Measurements from ENCODE around the gene APOB. TPM values are rescaled to one million over a fixed set of nuclear protein-coding genes. Genes with fewer than 3 reads are reported as not detected.

The APOB gene
- polyA plus RNA-seq, 1 experiment: under 0.01 TPM

- Histone ChIP-seq H3K27me3 (ENCODE audit: control insufficient read depth, insufficient read depth, low read length) (peaks cover 6% of the 10 kb centered on the region), H3K4me3 (ENCODE audit: low read depth, low read length) (no peak overlapping the region), H3K27ac (ENCODE audit: low read depth, low read length) (no peak overlapping the region), H3K9me3 (ENCODE audit: control insufficient read depth, insufficient read depth, low read length) (no peaks in the 10 kb centered on the region)
- POLR2A ChIA-PET: no interaction called here
- CTCF ChIA-PET: interaction anchor here (5.9 kb wide), 1 partner anchor 309 kb away, joined by 31 read pairs; no protein-coding TSS in a partner anchor
- TF ChIP-seq CTCF (IDR thresholded peaks at IDR 0.05; ENCODE audit: low read depth, low read length): no peak
- DNase-seq (ENCODE audit: low read depth, low spot score): no peak
These were observed 73.8 kb downstream of the APOB start for GRCh38 chr2:20970068-20970467.

GRCh38 chr2:20966061-20966595 is 77.7 kb downstream of the APOB start:
- no peak overlapping the region for H3K27ac ChIP-seq (ENCODE audit: low read depth, low read length)
- no peaks in the 10 kb centered on the region for H3K9me3 ChIP-seq (ENCODE audit: control insufficient read depth, insufficient read depth, low read length)
- ChIA-PET POLR2A (no interaction called here), CTCF (interaction anchor here (6.4 kb wide), 1 partner anchor 304 kb away, joined by 302 read pairs; no protein-coding TSS in a partner anchor)
- H3K27me3 ChIP-seq (ENCODE audit: control insufficient read depth, insufficient read depth, low read length): peaks cover 9% of the 10 kb centered on the region
- DNase-seq (ENCODE audit: low read depth, low spot score): no peak
- TF ChIP-seq CTCF (IDR thresholded peaks at IDR 0.05; ENCODE audit: low read depth, low read length): no peak
- H3K4me3 ChIP-seq (ENCODE audit: low read depth, low read length): no peak overlapping the region

GRCh38 chr2:20965221-20965620 is 78.7 kb downstream of the APOB start:
- ChIA-PET CTCF (interaction anchor here (1.1 to 6.4 kb wide), 2 partner anchors 184 to 303 kb away, joined by 5 to 302 read pairs; no protein-coding TSS in a partner anchor), POLR2A (interaction anchor here (0.5 kb wide), 1 partner anchor 457 kb away, joined by 3 read pairs; no protein-coding TSS in a partner anchor)
- Histone ChIP-seq H3K27ac (ENCODE audit: low read depth, low read length) (no peak overlapping the region), H3K9me3 (ENCODE audit: control insufficient read depth, insufficient read depth, low read length) (no peaks in the 10 kb centered on the region), H3K27me3 (ENCODE audit: control insufficient read depth, insufficient read depth, low read length) (peaks cover 9% of the 10 kb centered on the region), H3K4me3 (ENCODE audit: low read depth, low read length) (no peak overlapping the region)
- no peak for DNase-seq (ENCODE audit: low read depth, low spot score)
- TF ChIP-seq CTCF (IDR thresholded peaks at IDR 0.05; ENCODE audit: low read depth, low read length): no peak

GRCh38 chr2:20963867-20964266 is 80.0 kb downstream of the APOB start:
- peaks cover 9% of the 10 kb centered on the region for H3K27me3 ChIP-seq (ENCODE audit: control insufficient read depth, insufficient read depth, low read length)
- ChIA-PET CTCF (interaction anchor here (0.6 to 6.4 kb wide), 20 partner anchors 12 to 313 kb away, joined by 3 to 302 read pairs (median 4); partner anchors contain the start of gene LDAH), POLR2A (no interaction called here)
- no peaks in the 10 kb centered on the region for H3K9me3 ChIP-seq (ENCODE audit: control insufficient read depth, insufficient read depth, low read length)
- no peak for TF ChIP-seq CTCF (IDR thresholded peaks at IDR 0.05; ENCODE audit: low read depth, low read length)
- H3K27ac ChIP-seq (ENCODE audit: low read depth, low read length): no peak overlapping the region
- H3K4me3 ChIP-seq (ENCODE audit: low read depth, low read length): no peak overlapping the region
- DNase-seq (ENCODE audit: low read depth, low spot score): no peak

GRCh38 chr2:20962939-20963557 is 80.8 kb downstream of the APOB start:
- Histone ChIP-seq H3K4me3 (ENCODE audit: low read depth, low read length) (no peak overlapping the region), H3K27ac (ENCODE audit: low read depth, low read length) (no peak overlapping the region), H3K27me3 (ENCODE audit: control insufficient read depth, insufficient read depth, low read length) (peaks cover 9% of the 10 kb centered on the region), H3K9me3 (ENCODE audit: control insufficient read depth, insufficient read depth, low read length) (no peaks in the 10 kb centered on the region)
- peak; percentile 3 for DNase-seq (ENCODE audit: low read depth, low spot score)
- ChIA-PET POLR2A (no interaction called here), CTCF (interaction anchor here (0.6 to 6.4 kb wide), 24 partner anchors 8 to 1685 kb away, joined by 3 to 302 read pairs (median 4); partner anchors contain the start of gene LDAH)
- TF ChIP-seq CTCF (IDR thresholded peaks at IDR 0.05; ENCODE audit: low read depth, low read length): peak; percentile 89

Data from AG04450 (cell line).